GM04504 (cell line): ENCODE data around the gene CDK17.
"Not testable (repeated sequence)": the region's sequence is repeated elsewhere in the genome, so short reads cannot be mapped to it uniquely, and the experiment has no call there.

ENCODE experiments used
- DNase-seq: peaks from one replicate; pipeline ENCODE4 v3.0.0-alpha.2; 2012; ENCODE audit warnings: low read depth

Gene CDK17

GRCh38 chr12:96399919-96400630 lies at the start of gene CDK17:
TSS of gene CDK17 (minus strand) at chr12:96400439. CDS start at chr12:96334836, 65,603 bp downstream.
- DNase-seq: peak; percentile 66

GRCh38 chr12:96448300-96448699 lies 48.1 kb upstream of the CDK17 start:
- DNase-seq: no peak

GRCh38 chr12:96447256-96447655 lies 47.0 kb upstream of the CDK17 start:
- DNase-seq: no peak

GRCh38 chr12:96445691-96446583 lies 45.7 kb upstream of the CDK17 start:
- DNase-seq: peak; percentile 50

GRCh38 chr12:96444399-96444798 lies 44.2 kb upstream of the CDK17 start:
- DNase-seq: no peak

GRCh38 chr12:96442906-96443305 lies 42.7 kb upstream of the CDK17 start:
- no peak for DNase-seq

- DNase-seq: no peak
Observed at GRCh38 chr12:96441816-96442215, 41.6 kb upstream of the CDK17 start.

- DNase-seq: no peak
Observed at GRCh38 chr12:96438330-96438729, 38.1 kb upstream of the CDK17 start.

- DNase-seq: no peak
Observed at GRCh38 chr12:96437171-96437445, 36.9 kb upstream of the CDK17 start.

- no peak for DNase-seq
Observed at GRCh38 chr12:96436366-96437170, 36.3 kb upstream of the CDK17 start.

- no peak for DNase-seq
Observed at GRCh38 chr12:96434107-96434506, 33.9 kb upstream of the CDK17 start.

GRCh38 chr12:96432496-96433321 lies 32.5 kb upstream of the CDK17 start:
- not testable (repeated sequence) for DNase-seq

GRCh38 chr12:96431067-96431466 lies 30.8 kb upstream of the CDK17 start:
- no peak for DNase-seq

GRCh38 chr12:96427269-96427729 lies 27.1 kb upstream of the CDK17 start:
- DNase-seq: peak; percentile 100

GRCh38 chr12:96425951-96426350 lies 25.7 kb upstream of the CDK17 start:
- DNase-seq: no peak

GRCh38 chr12:96425321-96425720 lies 25.1 kb upstream of the CDK17 start:
- peak; percentile 97 for DNase-seq

- DNase-seq: no peak
Observed at GRCh38 chr12:96424601-96425000, 24.4 kb upstream of the CDK17 start.

- no peak for DNase-seq
Observed at GRCh38 chr12:96422192-96422591, 22.0 kb upstream of the CDK17 start.

- no peak for DNase-seq
Observed at GRCh38 chr12:96421014-96421413, 20.8 kb upstream of the CDK17 start.

- DNase-seq: no peak
Observed at GRCh38 chr12:96420277-96420835, 20.1 kb upstream of the CDK17 start.

GRCh38 chr12:96419576-96420276 lies 19.5 kb upstream of the CDK17 start:
- DNase-seq: no peak
